ENCODE results near the gene UGT1A4.
"Not testable (repeated sequence)": the region's sequence is repeated elsewhere in the genome, so short reads cannot be mapped to it uniquely, and the experiment has no call there.

The UGT1A4 gene

GRCh38 chr2:233728723-233729301 is 10.3 kb downstream of the UGT1A4 start, which contains the start of gene UGT1A3:
UGT1A3 (plus strand) TSS chr2:233729042; CDS start chr2:233729127, 85 bp downstream.
- no peak for TF ChIP-seq CTCF (IDR thresholded peaks at IDR 0.05)
- Histone ChIP-seq H3K27me3 (ENCODE audit: control insufficient read depth, insufficient read depth, low read length) (no peaks in the 10 kb centered on the region), H3K4me1 (no peaks in the 10 kb centered on the region), H3K9ac (no peak within 1 kb of the TSS), H3K36me3 (ENCODE audit: control insufficient read depth, insufficient read depth, low read length) (no peaks in the 10 kb centered on the region), H2AFZ (no peak within 1 kb of the TSS), H3K4me2 (ENCODE audit: low read length) (no peak within 1 kb of the TSS), H3K79me2 (no peaks in the 10 kb centered on the region), H3K27ac (no peak within 1 kb of the TSS), H3K9me3 (ENCODE audit: control insufficient read depth, low read length) (no peaks in the 10 kb centered on the region), H3K4me3 (ENCODE audit: low read depth, low read length) (no peak within 1 kb of the TSS)

GRCh38 chr2:233736868-233737653 is 18.5 kb downstream of the UGT1A4 start:
- H3K9me3 ChIP-seq (ENCODE audit: control insufficient read depth, low read length); H3K9ac ChIP-seq; H3K4me3 ChIP-seq (ENCODE audit: low read depth, low read length); H2AFZ ChIP-seq; H3K27me3 ChIP-seq (ENCODE audit: control insufficient read depth, insufficient read depth, low read length); H3K4me1 ChIP-seq; H3K36me3 ChIP-seq (ENCODE audit: control insufficient read depth, insufficient read depth, low read length); H3K4me2 ChIP-seq (ENCODE audit: low read length); H3K27ac ChIP-seq; H3K79me2 ChIP-seq: not testable (repeated sequence)

GRCh38 chr2:233740870-233741269 is 22.3 kb downstream of the UGT1A4 start:
- Histone ChIP-seq H3K4me2 (ENCODE audit: low read length) (no peak overlapping the region), H3K36me3 (ENCODE audit: control insufficient read depth, insufficient read depth, low read length) (no peaks in the 10 kb centered on the region), H3K4me1 (no peaks in the 10 kb centered on the region), H3K4me3 (ENCODE audit: low read depth, low read length) (no peak overlapping the region), H3K79me2 (no peaks in the 10 kb centered on the region), H2AFZ (no peak overlapping the region), H3K27me3 (ENCODE audit: control insufficient read depth, insufficient read depth, low read length) (no peaks in the 10 kb centered on the region), H3K27ac (no peak overlapping the region), H3K9me3 (ENCODE audit: control insufficient read depth, low read length) (no peaks in the 10 kb centered on the region), H3K9ac (no peak overlapping the region)
- no peak for TF ChIP-seq CTCF (IDR thresholded peaks at IDR 0.05)

- Histone ChIP-seq H3K36me3 (ENCODE audit: control insufficient read depth, insufficient read depth, low read length) (no peaks in the 10 kb centered on the region), H2AFZ (no peak overlapping the region), H3K79me2 (no peaks in the 10 kb centered on the region), H3K9ac (no peak overlapping the region), H3K9me3 (ENCODE audit: control insufficient read depth, low read length) (no peaks in the 10 kb centered on the region), H3K4me2 (ENCODE audit: low read length) (no peak overlapping the region), H3K27me3 (ENCODE audit: control insufficient read depth, insufficient read depth, low read length) (no peaks in the 10 kb centered on the region), H3K4me3 (ENCODE audit: low read depth, low read length) (no peak overlapping the region), H3K27ac (no peak overlapping the region), H3K4me1 (no peaks in the 10 kb centered on the region)
- no peak for TF ChIP-seq CTCF (IDR thresholded peaks at IDR 0.05)
These were observed 25.1 kb downstream of the UGT1A4 start for GRCh38 chr2:233743464-233744259.

GRCh38 chr2:233745073-233745755 is 26.7 kb downstream of the UGT1A4 start:
- no peaks in the 10 kb centered on the region for H3K27me3 ChIP-seq (ENCODE audit: control insufficient read depth, insufficient read depth, low read length)
- H3K9me3 ChIP-seq (ENCODE audit: control insufficient read depth, low read length): no peaks in the 10 kb centered on the region
- H3K4me1 ChIP-seq: no peaks in the 10 kb centered on the region

GRCh38 chr2:233745838-233746237 is 27.3 kb downstream of the UGT1A4 start:
- not testable (repeated sequence) for H3K9me3 ChIP-seq (ENCODE audit: control insufficient read depth, low read length); H2AFZ ChIP-seq; H3K9ac ChIP-seq; H3K79me2 ChIP-seq; H3K36me3 ChIP-seq (ENCODE audit: control insufficient read depth, insufficient read depth, low read length); H3K27me3 ChIP-seq (ENCODE audit: control insufficient read depth, insufficient read depth, low read length); H3K27ac ChIP-seq; H3K4me1 ChIP-seq; H3K4me2 ChIP-seq (ENCODE audit: low read length); H3K4me3 ChIP-seq (ENCODE audit: low read depth, low read length)

More at GRCh38 chr2:233745073-233745755, 26.7 kb downstream of the UGT1A4 start:
- Histone ChIP-seq H3K4me2 (ENCODE audit: low read length) (no peak overlapping the region), H3K79me2 (no peaks in the 10 kb centered on the region), H2AFZ (no peak overlapping the region), H3K27ac (no peak overlapping the region), H3K9ac (no peak overlapping the region), H3K36me3 (ENCODE audit: control insufficient read depth, insufficient read depth, low read length) (no peaks in the 10 kb centered on the region), H3K4me3 (ENCODE audit: low read depth, low read length) (no peak overlapping the region)
- no peak for TF ChIP-seq CTCF (IDR thresholded peaks at IDR 0.05)

All from parathyroid adenoma (tissue), 2 donors.